ENCODE measurements around the gene COX18.

DNA sequence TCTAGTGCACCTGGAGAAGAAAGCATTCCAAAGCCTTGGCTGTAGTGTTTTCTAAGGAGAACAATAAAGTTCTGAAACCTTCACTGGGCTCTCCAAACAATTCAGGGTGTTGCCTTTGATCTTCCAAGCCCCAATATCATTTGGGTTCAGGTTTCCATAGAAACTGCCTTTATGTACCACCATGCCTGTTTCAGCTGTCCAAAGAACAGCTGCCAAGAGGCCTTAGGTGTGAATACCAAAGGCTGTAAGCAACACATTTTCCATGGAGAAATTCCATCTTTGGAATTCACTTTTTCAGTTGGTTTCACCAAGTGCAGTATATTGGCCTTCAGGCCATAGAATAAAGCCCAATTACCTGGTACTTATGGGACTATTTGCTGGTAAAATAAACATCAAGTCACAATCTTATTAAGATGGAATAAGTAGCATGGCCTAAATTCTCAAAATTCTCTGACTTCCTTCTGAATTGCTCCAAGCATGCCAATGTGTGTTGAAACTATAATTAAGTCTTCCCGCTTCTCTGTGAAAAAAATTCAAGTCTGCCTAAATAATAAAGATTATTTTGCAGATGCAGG, 61.9 kb downstream of the COX18 start:
- TF ChIP-seq, protein P1, sequence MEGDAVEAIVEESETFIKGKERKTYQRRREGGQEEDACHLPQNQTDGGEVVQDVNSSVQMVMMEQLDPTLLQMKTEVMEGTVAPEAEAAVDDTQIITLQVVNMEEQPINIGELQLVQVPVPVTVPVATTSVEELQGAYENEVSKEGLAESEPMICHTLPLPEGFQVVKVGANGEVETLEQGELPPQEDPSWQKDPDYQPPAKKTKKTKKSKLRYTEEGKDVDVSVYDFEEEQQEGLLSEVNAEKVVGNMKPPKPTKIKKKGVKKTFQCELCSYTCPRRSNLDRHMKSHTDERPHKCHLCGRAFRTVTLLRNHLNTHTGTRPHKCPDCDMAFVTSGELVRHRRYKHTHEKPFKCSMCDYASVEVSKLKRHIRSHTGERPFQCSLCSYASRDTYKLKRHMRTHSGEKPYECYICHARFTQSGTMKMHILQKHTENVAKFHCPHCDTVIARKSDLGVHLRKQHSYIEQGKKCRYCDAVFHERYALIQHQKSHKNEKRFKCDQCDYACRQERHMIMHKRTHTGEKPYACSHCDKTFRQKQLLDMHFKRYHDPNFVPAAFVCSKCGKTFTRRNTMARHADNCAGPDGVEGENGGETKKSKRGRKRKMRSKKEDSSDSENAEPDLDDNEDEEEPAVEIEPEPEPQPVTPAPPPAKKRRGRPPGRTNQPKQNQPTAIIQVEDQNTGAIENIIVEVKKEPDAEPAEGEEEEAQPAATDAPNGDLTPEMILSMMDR (conservative IDR thresholded peaks at IDR 0.05 in 1 of 2, IDR thresholded peaks at IDR 0.05 in 1 of 2; ENCODE audit: extremely low read depth in 1 of 2, insufficient read depth in 1 of 2, low read depth in 1 of 2, low read length in 2 of 2): no peak
- no peak for TF ChIP-seq EZH2 (IDR thresholded peaks at IDR 0.05; ENCODE audit: borderline replicate concordance, low read length)
